ENCODE results near the gene RAD51AP1.

RAD51AP1 gene

DNA sequence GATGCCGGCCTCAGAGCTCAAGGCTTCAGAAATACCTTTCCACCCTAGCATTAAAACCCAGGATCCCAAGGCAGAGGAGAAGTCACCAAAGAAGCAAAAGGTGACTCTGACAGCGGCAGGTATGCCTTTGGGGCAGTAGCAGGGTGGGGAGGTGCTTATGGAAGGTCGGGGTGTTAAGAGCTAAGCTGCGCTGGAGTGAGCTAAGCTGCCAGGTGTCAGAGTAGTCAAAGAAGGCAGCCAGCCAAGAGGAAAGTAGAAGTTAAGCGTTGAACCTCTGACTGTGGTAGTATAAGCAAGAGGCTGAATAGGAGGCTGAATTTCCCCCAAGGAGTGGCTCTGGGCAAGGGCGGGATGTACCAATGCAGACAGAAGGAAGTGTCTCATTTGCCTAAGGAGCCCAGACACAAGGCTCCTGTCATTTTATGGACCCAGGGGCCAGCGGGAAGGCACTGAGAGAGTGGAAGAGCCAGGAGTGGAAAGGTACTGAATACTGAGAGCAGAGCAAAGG is 52.5 kb downstream of the RAD51AP1 start:
- H3K27ac ChIP-seq (ENCODE audit: low read depth, low read length), result no peak overlapping the region
- no peaks in the 10 kb centered on the region for H3K36me3 ChIP-seq (ENCODE audit: control insufficient read depth, insufficient read depth, low read length)
- H3K4me3 ChIP-seq (ENCODE audit: low read depth, low read length), result no peak overlapping the region
- H3K27me3 ChIP-seq (ENCODE audit: control insufficient read depth, insufficient read depth, low read length), result no peaks in the 10 kb centered on the region
- H3K9ac ChIP-seq (ENCODE audit: low read length), result no peak overlapping the region
- H3K9me3 ChIP-seq (ENCODE audit: control insufficient read depth, insufficient read depth, low read depth, low read length), result no peaks in the 10 kb centered on the region
- no peaks in the 10 kb centered on the region; the same call in none of the 2 replicates for H3K4me1 ChIP-seq (ENCODE audit: control insufficient read depth, insufficient read depth, low read length)

DNA sequence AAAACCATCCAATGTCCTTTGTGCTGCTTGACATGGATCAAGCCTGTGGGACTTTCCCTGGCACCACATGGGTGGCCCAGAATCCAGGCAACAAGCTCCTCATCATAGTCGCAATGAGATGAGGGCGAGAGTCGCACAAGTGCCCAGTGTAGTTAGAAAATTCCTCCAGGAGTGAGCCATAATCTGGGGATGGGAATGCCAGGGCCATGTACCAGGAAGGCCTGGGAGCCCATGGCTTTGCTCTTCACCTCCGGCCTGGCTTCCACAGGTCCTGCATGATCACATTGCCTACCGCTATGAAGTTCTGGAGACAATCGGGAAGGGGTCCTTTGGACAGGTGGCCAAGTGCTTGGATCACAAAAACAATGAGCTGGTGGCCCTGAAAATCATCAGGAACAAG is 57.2 kb downstream of the RAD51AP1 start:
- no peak overlapping the region for H3K4me3 ChIP-seq (ENCODE audit: low read depth, low read length)
- no peaks in the 10 kb centered on the region; the same call in 1 of the 2 replicates for H3K4me1 ChIP-seq (ENCODE audit: control insufficient read depth, insufficient read depth, low read length)
- no peak overlapping the region for H3K9ac ChIP-seq (ENCODE audit: low read length)
- H3K36me3 ChIP-seq (ENCODE audit: control insufficient read depth, insufficient read depth, low read length), result no peaks in the 10 kb centered on the region
- H3K27me3 ChIP-seq (ENCODE audit: control insufficient read depth, insufficient read depth, low read length), result no peaks in the 10 kb centered on the region
- H3K27ac ChIP-seq (ENCODE audit: low read depth, low read length), result no peak overlapping the region
- H3K9me3 ChIP-seq (ENCODE audit: control insufficient read depth, insufficient read depth, low read depth, low read length), result no peaks in the 10 kb centered on the region

DNA sequence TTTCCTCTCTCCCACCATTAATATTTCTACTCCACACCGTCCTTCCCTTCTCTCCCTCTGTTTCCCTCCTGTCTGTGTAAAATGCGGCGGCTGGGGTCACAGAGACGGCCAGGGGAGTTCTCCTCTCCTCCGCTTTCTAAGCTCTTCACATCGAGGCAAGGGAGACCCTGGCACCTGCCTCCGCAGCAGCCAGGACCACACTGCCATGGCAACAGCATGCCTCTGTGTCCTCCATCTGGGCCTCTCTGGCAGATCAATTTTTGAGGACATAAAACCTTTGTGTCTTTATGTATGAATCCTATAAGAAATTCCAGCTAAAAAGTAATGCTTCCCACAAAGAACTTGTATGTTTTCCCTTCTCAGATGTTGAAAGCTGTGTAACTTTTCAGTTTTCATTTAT is 64.7 kb downstream of the RAD51AP1 start:
- no peak overlapping the region for H3K27ac ChIP-seq (ENCODE audit: low read depth, low read length)
- H3K9ac ChIP-seq (ENCODE audit: low read length), result no peak overlapping the region
- no peaks in the 10 kb centered on the region for H3K9me3 ChIP-seq (ENCODE audit: control insufficient read depth, insufficient read depth, low read depth, low read length)
- H3K4me3 ChIP-seq (ENCODE audit: low read depth, low read length), result no peak overlapping the region
- H3K36me3 ChIP-seq (ENCODE audit: control insufficient read depth, insufficient read depth, low read length), result no peaks in the 10 kb centered on the region
- H3K4me1 ChIP-seq (ENCODE audit: control insufficient read depth, insufficient read depth, low read length), result no peaks in the 10 kb centered on the region
- peaks cover 7% of the 10 kb centered on the region; the same call in 1 of the 2 replicates for H3K27me3 ChIP-seq (ENCODE audit: control insufficient read depth, insufficient read depth, low read length)

DNA sequence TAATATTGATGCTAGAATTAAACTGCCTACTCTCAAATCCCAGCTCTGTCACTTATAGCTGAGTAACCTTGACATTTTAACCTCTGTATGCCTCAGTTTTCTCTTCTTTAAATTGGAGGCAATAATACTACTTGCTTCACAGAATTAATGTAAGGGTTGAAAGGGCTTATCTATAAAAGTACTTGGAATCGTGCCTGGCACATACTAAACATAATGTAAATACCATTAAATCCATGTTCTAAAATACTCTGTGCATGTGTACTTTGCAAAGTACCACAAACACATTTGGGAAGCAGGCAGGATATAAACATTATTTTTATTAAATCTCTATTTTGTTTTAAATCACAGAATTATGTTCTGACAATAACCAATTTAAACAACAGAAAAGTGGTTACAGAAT is 65.3 kb downstream of the RAD51AP1 start:
- Histone ChIP-seq H3K27ac (ENCODE audit: low read depth, low read length) (no peak overlapping the region), H3K36me3 (ENCODE audit: control insufficient read depth, insufficient read depth, low read length) (no peaks in the 10 kb centered on the region), H3K9ac (ENCODE audit: low read length) (no peak overlapping the region), H3K9me3 (ENCODE audit: control insufficient read depth, insufficient read depth, low read depth, low read length) (no peaks in the 10 kb centered on the region), H3K27me3 (ENCODE audit: control insufficient read depth, insufficient read depth, low read length) (peaks cover 7% of the 10 kb centered on the region; the same call in 1 of the 2 replicates), H3K4me1 (ENCODE audit: control insufficient read depth, insufficient read depth, low read length) (no peaks in the 10 kb centered on the region), H3K4me3 (ENCODE audit: low read depth, low read length) (no peak overlapping the region)

DNA sequence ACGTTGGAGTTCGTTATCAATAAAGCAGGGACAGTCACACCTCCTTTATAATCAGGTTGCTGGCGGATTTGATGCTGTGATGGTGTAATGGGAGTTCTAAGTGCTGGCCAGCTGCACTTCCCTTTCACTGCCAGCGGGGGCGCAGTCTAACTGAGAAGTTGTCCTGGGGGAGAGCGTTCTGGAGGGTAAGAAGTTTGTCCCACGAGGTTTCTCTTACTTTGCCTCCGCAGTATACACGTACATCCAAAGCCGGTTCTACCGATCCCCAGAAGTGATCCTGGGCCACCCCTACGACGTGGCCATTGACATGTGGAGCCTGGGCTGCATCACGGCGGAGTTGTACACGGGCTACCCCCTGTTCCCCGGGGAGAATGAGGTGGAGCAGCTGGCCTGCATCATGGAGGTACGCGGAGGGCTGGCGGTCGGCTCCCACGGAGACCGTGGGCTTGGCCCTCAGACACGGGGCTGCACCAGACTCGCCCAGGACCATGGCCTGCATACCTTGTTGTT is 66.0 kb downstream of the RAD51AP1 start:
- Histone ChIP-seq H3K27ac (ENCODE audit: low read depth, low read length) (no peak overlapping the region), H3K36me3 (ENCODE audit: control insufficient read depth, insufficient read depth, low read length) (no peaks in the 10 kb centered on the region)

DNA sequence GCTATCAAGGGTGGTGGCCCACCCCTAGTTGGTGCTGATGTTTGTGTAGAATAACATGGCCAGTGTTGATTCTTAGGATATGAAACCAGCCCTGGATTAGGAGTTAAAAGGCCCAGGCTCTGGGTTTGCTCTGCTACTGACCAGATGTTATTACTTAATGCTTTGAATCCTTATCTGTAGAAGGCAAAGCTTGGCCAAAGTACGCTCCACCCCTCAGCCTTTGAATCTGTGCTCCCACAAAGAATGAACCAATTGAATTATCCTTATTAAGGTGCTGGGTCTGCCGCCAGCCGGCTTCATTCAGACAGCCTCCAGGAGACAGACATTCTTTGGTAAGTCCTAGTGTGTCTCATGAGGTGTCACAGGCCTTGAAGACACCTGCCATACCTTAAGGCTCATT is 68.4 kb downstream of the RAD51AP1 start:
- Histone ChIP-seq H3K27me3 (ENCODE audit: control insufficient read depth, insufficient read depth, low read length) (peaks cover 7% of the 10 kb centered on the region; the same call in 1 of the 2 replicates), H3K4me1 (ENCODE audit: control insufficient read depth, insufficient read depth, low read length) (no peaks in the 10 kb centered on the region), H3K9me3 (ENCODE audit: control insufficient read depth, insufficient read depth, low read depth, low read length) (no peaks in the 10 kb centered on the region), H3K4me3 (ENCODE audit: low read depth, low read length) (no peak overlapping the region), H3K36me3 (ENCODE audit: control insufficient read depth, insufficient read depth, low read length) (no peaks in the 10 kb centered on the region; the same call in 1 of the 2 replicates), H3K9ac (ENCODE audit: low read length) (no peak overlapping the region), H3K27ac (ENCODE audit: low read depth, low read length) (no peak overlapping the region)

More for the DNA sequence above, 66.0 kb downstream of the RAD51AP1 start:
- Histone ChIP-seq H3K27me3 (ENCODE audit: control insufficient read depth, insufficient read depth, low read length) (peaks cover 7% of the 10 kb centered on the region; the same call in 1 of the 2 replicates), H3K4me3 (ENCODE audit: low read depth, low read length) (peak overlapping the region; percentile 87), H3K9ac (ENCODE audit: low read length) (peak overlapping the region; percentile 81), H3K4me1 (ENCODE audit: control insufficient read depth, insufficient read depth, low read length) (no peaks in the 10 kb centered on the region), H3K9me3 (ENCODE audit: control insufficient read depth, insufficient read depth, low read depth, low read length) (no peaks in the 10 kb centered on the region)

DNA sequence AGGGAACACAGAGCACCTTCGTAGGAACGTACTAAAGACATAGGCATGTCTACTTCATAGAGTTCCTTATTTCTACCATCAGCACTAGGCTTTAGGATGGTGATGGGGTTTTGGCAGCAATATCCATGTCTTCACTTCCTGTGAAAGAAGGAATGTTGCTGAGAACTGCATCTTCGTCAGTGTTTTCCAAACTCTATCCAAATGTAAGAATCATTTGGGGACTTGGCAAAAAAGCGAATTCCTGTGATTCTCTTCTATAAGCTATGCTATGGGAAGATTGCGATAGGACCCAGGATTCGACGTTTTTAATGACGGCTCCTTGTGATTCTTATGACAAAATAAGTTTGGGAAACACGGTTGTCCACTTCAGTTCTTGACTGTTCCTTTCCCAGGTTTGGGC is 70.4 kb downstream of the RAD51AP1 start:
- H3K9me3 ChIP-seq (ENCODE audit: control insufficient read depth, insufficient read depth, low read depth, low read length), result no peaks in the 10 kb centered on the region
- no peaks in the 10 kb centered on the region for H3K27me3 ChIP-seq (ENCODE audit: control insufficient read depth, insufficient read depth, low read length)
- no peaks in the 10 kb centered on the region for H3K4me1 ChIP-seq (ENCODE audit: control insufficient read depth, insufficient read depth, low read length)
- no peak overlapping the region for H3K4me3 ChIP-seq (ENCODE audit: low read depth, low read length)
- peaks cover 16% of the 10 kb centered on the region for H3K36me3 ChIP-seq (ENCODE audit: control insufficient read depth, insufficient read depth, low read length)
- H3K9ac ChIP-seq (ENCODE audit: low read length), result no peak overlapping the region
- no peak overlapping the region for H3K27ac ChIP-seq (ENCODE audit: low read depth, low read length)
